Measurements from ENCODE around the gene SRC.

SRC gene

GRCh38 chr20:37388831-37389230 is 42.9 kb downstream of the SRC start:
- DNase-seq (ENCODE audit: low read depth): no peak
- no peak overlapping the region for H3K4me3 ChIP-seq (replicated peaks; ENCODE audit: low read depth, low read length)
- no peak for TF ChIP-seq CTCF (IDR thresholded peaks at IDR 0.05; ENCODE audit: low read length, missing control alignments)

DNA sequence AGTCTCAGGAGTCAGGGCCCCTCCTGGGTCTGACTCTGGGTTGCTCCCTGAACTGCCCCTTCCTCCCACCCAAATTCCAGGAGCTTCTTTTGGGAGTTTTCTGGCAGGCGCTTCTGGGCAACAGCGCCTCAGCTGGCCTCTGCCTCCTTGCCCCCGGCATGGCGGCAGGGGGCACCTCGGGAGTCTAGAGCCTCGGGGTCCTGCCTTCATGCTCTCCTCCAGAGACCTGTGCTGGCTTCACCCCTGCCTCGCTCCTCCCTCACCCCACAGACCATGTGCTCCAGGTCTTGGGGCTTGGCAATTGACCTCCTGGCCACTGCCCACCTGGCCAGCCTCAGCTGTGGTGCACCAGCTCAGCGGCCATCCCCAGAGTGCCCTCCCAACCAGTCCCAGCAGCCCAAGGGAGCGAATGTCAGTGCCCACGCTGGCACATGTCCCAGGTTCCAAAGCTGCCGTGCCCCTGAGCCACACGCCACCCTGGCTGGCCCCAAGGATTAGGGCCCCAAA is 43.4 kb downstream of the SRC start:
- no peak for DNase-seq (ENCODE audit: low read depth)
- no peak overlapping the region for H3K4me3 ChIP-seq (replicated peaks; ENCODE audit: low read depth, low read length)
- no peak for TF ChIP-seq CTCF (IDR thresholded peaks at IDR 0.05; ENCODE audit: low read length, missing control alignments)

- no peak for DNase-seq (ENCODE audit: low read depth)
- no peak overlapping the region for H3K4me3 ChIP-seq (replicated peaks; ENCODE audit: low read depth, low read length)
- no peak for TF ChIP-seq CTCF (IDR thresholded peaks at IDR 0.05; ENCODE audit: low read length, missing control alignments)
These were observed 43.9 kb downstream of the SRC start for GRCh38 chr20:37389844-37390275.

DNA sequence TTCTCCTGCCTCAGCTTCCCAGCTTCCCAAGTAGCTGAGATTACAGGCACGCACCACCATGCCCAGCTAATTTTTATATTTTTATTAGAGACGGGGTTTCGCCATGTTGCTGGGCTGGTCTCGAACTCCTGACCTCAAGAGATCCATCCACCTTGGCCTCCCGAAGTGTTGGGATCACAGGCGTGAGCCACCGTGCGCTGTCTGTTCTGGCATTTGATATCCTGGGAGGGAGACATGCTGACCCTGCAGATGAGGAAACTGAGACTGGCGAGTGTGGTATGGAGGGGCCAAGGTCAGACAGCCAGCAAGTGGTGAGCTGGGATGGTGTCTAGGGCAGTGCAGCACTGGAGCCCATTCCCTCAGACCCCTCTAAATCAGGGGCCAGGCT is 44.6 kb downstream of the SRC start:
- no peak for DNase-seq (ENCODE audit: low read depth)
- no peak overlapping the region for H3K4me3 ChIP-seq (replicated peaks; ENCODE audit: low read depth, low read length)
- no peak for TF ChIP-seq CTCF (IDR thresholded peaks at IDR 0.05; ENCODE audit: low read length, missing control alignments)

DNA sequence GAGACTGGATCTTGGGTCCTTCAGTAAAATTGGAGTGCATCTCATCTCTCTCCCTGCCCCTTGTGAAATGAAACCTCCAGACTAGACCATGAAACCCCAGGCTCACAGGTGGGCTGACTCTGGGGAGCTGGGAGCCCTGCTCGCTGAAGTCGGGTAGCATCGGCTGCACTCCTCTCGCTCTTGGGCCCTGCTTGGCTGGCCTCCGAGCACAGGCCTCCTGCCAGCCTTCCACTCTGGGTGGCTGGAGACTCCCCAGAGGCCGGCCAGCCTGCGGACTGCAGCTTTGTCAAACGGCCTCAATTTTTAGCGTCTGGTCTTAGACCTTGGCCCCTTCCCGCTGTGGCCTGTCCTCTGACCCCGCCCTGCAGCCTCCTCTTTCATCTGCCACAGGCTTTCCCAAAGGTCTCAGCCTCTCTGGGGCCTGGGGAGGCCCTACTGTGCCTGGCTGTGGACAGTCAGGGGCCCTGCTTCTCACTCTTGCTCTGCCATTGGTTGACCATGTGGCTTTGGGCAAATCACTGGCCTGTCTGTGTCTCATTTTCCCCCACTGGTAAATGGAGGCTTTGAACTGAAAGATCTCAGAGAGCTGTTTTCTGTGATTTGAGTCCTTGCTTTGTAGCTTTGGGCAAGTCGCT is 45.1 kb downstream of the SRC start:
- H3K4me3 ChIP-seq (replicated peaks; ENCODE audit: low read depth, low read length): no peak overlapping the region
- no peak for TF ChIP-seq CTCF (IDR thresholded peaks at IDR 0.05; ENCODE audit: low read length, missing control alignments)
- no peak for DNase-seq (ENCODE audit: low read depth)

GRCh38 chr20:37392441-37393195 is 46.7 kb downstream of the SRC start:
- TF ChIP-seq CTCF (IDR thresholded peaks at IDR 0.05; ENCODE audit: low read length, missing control alignments): peak; percentile 29
- no peak overlapping the region for H3K4me3 ChIP-seq (replicated peaks; ENCODE audit: low read depth, low read length)
- DNase-seq (ENCODE audit: low read depth): peak; percentile 30

Measured in fibroblast of pulmonary artery (primary cell).